HepG2 (cell line): Measurements from ENCODE around the gene IFT88.

Source experiments
- CTCF ChIP-seq: sonication (generic); formaldehyde crosslinking; IDR thresholded peaks from 2 replicates; pipeline ENCODE4 v1.5.0; 2020; ENCODE audit warnings: mild to moderate bottlenecking, missing genetic modification reagents, moderate library complexity
- ZNF891 ChIP-seq: sonication (generic); formaldehyde crosslinking; IDR thresholded peaks from 2 replicates; pipeline ENCODE4 v1.5.0; 2020; ENCODE audit warnings: mild to moderate bottlenecking, missing genetic modification reagents

- TF ChIP-seq CTCF (no peak), ZNF891 (no peak)
Observed at GRCh38 chr13:20709782-20710181, 142.8 kb downstream of the IFT88 start.
